HFFc6 (cell line): ENCODE data around the gene TMC6. TPM values are rescaled to one million over a fixed set of nuclear protein-coding genes. Genes with fewer than 3 reads are reported as not detected.
"Not testable (repeated sequence)": the region's sequence is repeated elsewhere in the genome, so short reads cannot be mapped to it uniquely, and the experiment has no call there.

Experiments
- DNase-seq: peaks from one replicate; pipeline ENCODE4 v3.0.0-alpha.2; 2018
- H3K27ac Mint-ChIP-seq: 2 replicates; pipeline ENCODE4 v1.8.0; 2020; ENCODE audit warnings: mild to moderate bottlenecking, mixed read lengths
- H3K27me3 Mint-ChIP-seq: 2 replicates; pipeline ENCODE4 v1.8.0; 2021; ENCODE audit warnings: mild to moderate bottlenecking, moderate library complexity, mixed read lengths; ENCODE audit not compliant: insufficient read depth
- H3K36me3 Mint-ChIP-seq: 2 replicates; pipeline ENCODE4 v1.8.0; 2021; ENCODE audit warnings: low read depth, mixed read lengths
- H3K4me1 Mint-ChIP-seq: 2 replicates; pipeline ENCODE4 v1.8.0; 2020; ENCODE audit warnings: low read depth, mixed read lengths
- H3K4me3 Mint-ChIP-seq: 2 replicates; pipeline ENCODE4 v1.8.0; 2020; ENCODE audit warnings: mild to moderate bottlenecking, moderate library complexity, mixed read lengths
- H3K9me3 Mint-ChIP-seq: 2 replicates; pipeline ENCODE4 v1.8.0; 2020; ENCODE audit warnings: mild to moderate bottlenecking, mixed read lengths
- CTCF ChIP-seq: fragments of 200-600 bp; sonication (generic); IDR thresholded peaks from 2 replicates; pipeline ENCODE4 v1.5.0; 2021; ENCODE audit warnings: antibody characterized with exemption, mild to moderate bottlenecking
- total RNA-seq, 6 experiments: library from RNA; stranded (reverse); fragmentation: NEBNext Ultra II Directional; extraction: Animal tissue kit (Norgen Biotek cat#: 25700); gene quantifications; 2 replicates in 1 of 6; 3 replicates in 5 of 6; pipeline ENCODE4 v1.2.3, GENCODE V29; 2021

TMC6 gene
- total RNA-seq, 6 experiments from 2014 or later: 0.20 to 0.59 TPM; not detected in 4

- Mint-ChIP-seq H3K4me1 (no peaks in the 10 kb centered on the region), H3K27me3 (no peaks in the 10 kb centered on the region), H3K36me3 (peaks cover 1% of the 10 kb centered on the region), H3K27ac (no peak overlapping the region), H3K9me3 (no peaks in the 10 kb centered on the region), H3K4me3 (no peak overlapping the region)
- DNase-seq: no peak
- no peak for TF ChIP-seq CTCF
These were observed 49.3 kb downstream of the TMC6 start for GRCh38 chr17:78079253-78079652.

GRCh38 chr17:78075545-78075944 is 53.0 kb downstream of the TMC6 start:
- no peak for TF ChIP-seq CTCF
- Mint-ChIP-seq H3K36me3 (peaks cover 14% of the 10 kb centered on the region), H3K27ac (no peak overlapping the region), H3K9me3 (no peaks in the 10 kb centered on the region), H3K27me3 (no peaks in the 10 kb centered on the region), H3K4me1 (no peaks in the 10 kb centered on the region), H3K4me3 (no peak overlapping the region)
- DNase-seq: no peak

- Mint-ChIP-seq H3K9me3 (no peaks in the 10 kb centered on the region), H3K36me3 (peaks cover 14% of the 10 kb centered on the region), H3K27me3 (no peaks in the 10 kb centered on the region), H3K4me3 (no peak overlapping the region), H3K4me1 (no peaks in the 10 kb centered on the region), H3K27ac (no peak overlapping the region)
- no peak for TF ChIP-seq CTCF
- no peak for DNase-seq
These were observed 53.5 kb downstream of the TMC6 start for GRCh38 chr17:78075011-78075410.

GRCh38 chr17:78072961-78073360 is 55.6 kb downstream of the TMC6 start:
- Mint-ChIP-seq H3K9me3 (no peaks in the 10 kb centered on the region), H3K4me3 (no peak overlapping the region), H3K4me1 (no peaks in the 10 kb centered on the region), H3K36me3 (peaks cover 14% of the 10 kb centered on the region), H3K27ac (no peak overlapping the region), H3K27me3 (no peaks in the 10 kb centered on the region)
- DNase-seq: no peak
- TF ChIP-seq CTCF: no peak

- H3K4me1 Mint-ChIP-seq: no peaks in the 10 kb centered on the region
- no peaks in the 10 kb centered on the region for H3K27me3 Mint-ChIP-seq
- TF ChIP-seq CTCF: no peak
- H3K9me3 Mint-ChIP-seq: no peaks in the 10 kb centered on the region
- DNase-seq: no peak
- H3K27ac Mint-ChIP-seq: no peak overlapping the region
- no peak overlapping the region for H3K4me3 Mint-ChIP-seq
- H3K36me3 Mint-ChIP-seq: peaks cover 14% of the 10 kb centered on the region
These were observed 58.9 kb downstream of the TMC6 start for GRCh38 chr17:78069695-78070094.

- not testable (repeated sequence) for H3K4me1 Mint-ChIP-seq, H3K4me3 Mint-ChIP-seq, H3K36me3 Mint-ChIP-seq, DNase-seq, H3K9me3 Mint-ChIP-seq, H3K27ac Mint-ChIP-seq, H3K27me3 Mint-ChIP-seq
These were observed 61.6 kb downstream of the TMC6 start for GRCh38 chr17:78066976-78067375.
